Midbrain (tissue), 1 donor: ENCODE measurements around the gene KMT2B.
"Not testable (repeated sequence)": the region's sequence is repeated elsewhere in the genome, so short reads cannot be mapped to it uniquely, and the experiment has no call there.

Experiments used
- DNase-seq: peaks from one replicate; lab custom pipeline; 2025; lab: John Stamatoyannopoulos, UW

KMT2B gene

GRCh38 chr19:35757231-35757748 lies 39.5 kb downstream of the KMT2B start:
- peak; percentile 42 for DNase-seq

- peak; percentile 99 for DNase-seq
These were observed 40.2 kb downstream of the KMT2B start, which contains the start of gene PROSER3 for GRCh38 chr19:35757749-35758608. Gene PROSER3, plus strand, starts transcription at chr19:35758176. Its CDS starts 40 bp downstream, at chr19:35758216.

GRCh38 chr19:35759697-35760096 lies 41.9 kb downstream of the KMT2B start:
- DNase-seq: no peak

- DNase-seq: no peak
These were observed 43.0 kb downstream of the KMT2B start for GRCh38 chr19:35760711-35761349.

- DNase-seq: no peak
These were observed 46.9 kb downstream of the KMT2B start for GRCh38 chr19:35764432-35765315.

GRCh38 chr19:35766571-35767104 lies 48.8 kb downstream of the KMT2B start:
- DNase-seq: no peak

- DNase-seq: no peak
These were observed 49.7 kb downstream of the KMT2B start for GRCh38 chr19:35767288-35768081.

GRCh38 chr19:35768082-35768421 lies 50.2 kb downstream of the KMT2B start:
- no peak for DNase-seq

- not testable (repeated sequence) for DNase-seq
These were observed 54.6 kb downstream of the KMT2B start for GRCh38 chr19:35772362-35772761.

- DNase-seq: no peak
These were observed 55.4 kb downstream of the KMT2B start for GRCh38 chr19:35773020-35773806.

- DNase-seq: no peak
These were observed 56.7 kb downstream of the KMT2B start for GRCh38 chr19:35774274-35775045.

- no peak for DNase-seq
These were observed 57.2 kb downstream of the KMT2B start for GRCh38 chr19:35775046-35775297.

- DNase-seq: peak; percentile 97
These were observed 57.7 kb downstream of the KMT2B start, which contains the start of gene ARHGAP33 for GRCh38 chr19:35775298-35776101. Gene ARHGAP33, plus strand, starts transcription at chr19:35775564. Its CDS starts 95 bp downstream, at chr19:35775659.

- no peak for DNase-seq
These were observed 58.4 kb downstream of the KMT2B start for GRCh38 chr19:35776102-35776788.

GRCh38 chr19:35777086-35777841 lies 59.5 kb downstream of the KMT2B start:
- peak; percentile 15 for DNase-seq

- DNase-seq: no peak
These were observed 60.2 kb downstream of the KMT2B start for GRCh38 chr19:35777961-35778360.

- DNase-seq: no peak
These were observed 61.2 kb downstream of the KMT2B start for GRCh38 chr19:35779033-35779432.
